Liver (tissue), 9 donors: ENCODE data around the gene MAST2. TPM values are rescaled to one million over a fixed set of nuclear protein-coding genes. Genes with fewer than 3 reads are reported as not detected.

Experiments
- DNase-seq: peaks from one replicate; pipeline ENCODE4 v3.0.0-alpha.2; 2017; ENCODE audit warnings: low spot score
- H3K27ac ChIP-seq, 2 donors: one replicate each; pipeline ENCODE4 v1.7.0; 2013; ENCODE audit warnings: inconsistent platforms in 2 of 2, low read length in 2 of 2, control low read depth in 1 of 2, low read depth in 1 of 2, mild to moderate bottlenecking in 1 of 2
- H3K27me3 ChIP-seq, 4 donors: one replicate each; pipeline versions ENCODE4 v1.6.1 to v1.7.0; 2013; ENCODE audit warnings: low read length in 3 of 4, inconsistent platforms in 1 of 4, mild to moderate bottlenecking in 1 of 4, moderate library complexity in 1 of 4; ENCODE audit not compliant: control insufficient read depth in 4 of 4, insufficient read depth in 4 of 4
- H3K36me3 ChIP-seq, 4 donors: one replicate each; pipeline versions ENCODE4 v1.6.1 to v1.7.0; 2013; ENCODE audit warnings: low read length in 3 of 4, mild to moderate bottlenecking in 3 of 4, low read depth in 1 of 4, moderate library complexity in 1 of 4; ENCODE audit not compliant: control insufficient read depth in 4 of 4, insufficient read depth in 3 of 4
- H3K4me1 ChIP-seq, 4 donors: one replicate each; pipeline versions ENCODE4 v1.6.1 to v1.7.0; 2013; ENCODE audit warnings: low read length in 3 of 4, mild to moderate bottlenecking in 3 of 4, moderate library complexity in 1 of 4; ENCODE audit not compliant: control insufficient read depth in 4 of 4, insufficient read depth in 4 of 4
- H3K4me3 ChIP-seq, 3 donors: one replicate each; pipeline versions ENCODE4 v1.6.1 to v1.7.0; 2013; ENCODE audit warnings: low read length in 3 of 3, control low read depth in 1 of 3, low read depth in 1 of 3, mild to moderate bottlenecking in 1 of 3
- H3K9ac ChIP-seq, 2 donors: one replicate each; pipeline ENCODE4 v1.7.0; 2013; ENCODE audit warnings: low read length in 2 of 2, mild to moderate bottlenecking in 2 of 2, moderate library complexity in 2 of 2, control low read depth in 1 of 2, low read depth in 1 of 2
- H3K9me3 ChIP-seq, 4 donors: one replicate each; pipeline versions ENCODE4 v1.6.1 to v1.7.0; 2013; ENCODE audit warnings: low read length in 3 of 4; ENCODE audit not compliant: control insufficient read depth in 4 of 4
- ATF3 ChIP-seq: IDR thresholded peaks from 2 replicates; pipeline ENCODE4 v1.6.1; 2016; ENCODE audit warnings: antibody characterized with exemption
- CTCF ChIP-seq: fragments of 150-350 bp; IDR thresholded peaks from 2 replicates; pipeline ENCODE4 v1.5.1; 2017; ENCODE audit warnings: improper control_type of control experiment, low read depth, low read length; ENCODE audit not compliant: missing input control
- EGR1 ChIP-seq, 2 donors: IDR thresholded peaks; 2 replicates each; pipeline ENCODE4 v1.6.1; 2016 to 2018; ENCODE audit warnings: antibody characterized with exemption in 2 of 2, low read depth in 2 of 2
- FOXA1 ChIP-seq: IDR thresholded peaks from 2 replicates; pipeline ENCODE4 v1.6.1; 2016; ENCODE audit warnings: antibody characterized with exemption
- FOXA2 ChIP-seq: IDR thresholded peaks from 2 replicates; pipeline ENCODE4 v1.6.1; 2016; ENCODE audit warnings: antibody characterized with exemption
- GABPA ChIP-seq, 2 donors: IDR thresholded peaks in 1 of 2; conservative IDR thresholded peaks in 1 of 2; 2 replicates each; pipeline ENCODE4 v1.6.1; 2016; ENCODE audit warnings: antibody characterized with exemption in 2 of 2, mild to moderate bottlenecking in 1 of 2, moderate library complexity in 1 of 2
- HNF4A ChIP-seq, 2 donors: conservative IDR thresholded peaks; 2 replicates each; pipeline ENCODE4 v1.6.1; 2016; ENCODE audit warnings: antibody characterized with exemption in 2 of 2, mild to moderate bottlenecking in 2 of 2
- HNF4G ChIP-seq: IDR thresholded peaks from 2 replicates; pipeline ENCODE4 v1.6.1; 2016; ENCODE audit warnings: antibody characterized with exemption
- JUND ChIP-seq, 2 donors: IDR thresholded peaks; 2 replicates each; pipeline ENCODE4 v1.6.1; 2016; ENCODE audit warnings: antibody characterized with exemption in 2 of 2
- MAX ChIP-seq: IDR thresholded peaks from 2 replicates; pipeline ENCODE4 v1.6.1; 2016; ENCODE audit warnings: antibody characterized with exemption
- NR2F2 ChIP-seq: IDR thresholded peaks from 2 replicates; pipeline ENCODE4 v1.6.1; 2016; ENCODE audit warnings: antibody characterized with exemption
- RAD21 ChIP-seq, 2 donors: IDR thresholded peaks; 2 replicates each; pipeline ENCODE4 v1.6.1; 2016; ENCODE audit warnings: antibody characterized with exemption in 2 of 2, mild to moderate bottlenecking in 2 of 2
- RXRA ChIP-seq, 2 donors: IDR thresholded peaks; 2 replicates each; pipeline ENCODE4 v1.6.1; 2017 to 2018; ENCODE audit warnings: antibody characterized with exemption in 2 of 2, mild to moderate bottlenecking in 1 of 2
- SP1 ChIP-seq: IDR thresholded peaks from 2 replicates; pipeline ENCODE4 v1.6.1; 2018; ENCODE audit warnings: antibody characterized with exemption, mild to moderate bottlenecking
- TAF1 ChIP-seq: conservative IDR thresholded peaks from 2 replicates; pipeline ENCODE4 v1.6.1; 2016; ENCODE audit warnings: antibody characterized with exemption, mild to moderate bottlenecking
- YY1 ChIP-seq: IDR thresholded peaks from 2 replicates; pipeline ENCODE4 v1.6.1; 2016; ENCODE audit warnings: antibody characterized with exemption, mild to moderate bottlenecking
- WGBS: extraction: QIAGEN DNeasy Blood & Tissue Kit; methylation state at CpG from one replicate; pipeline ENCODE4 v1.1.7; 2013; 5-methylcytosine and 5-hydroxymethylcytosine counted together
- polyA plus RNA-seq, 2 donors: library from polyadenylated mRNA; stranded (reverse) in 1 of 2; unstranded in 1 of 2; fragments of 200-250 nt in 1 of 2; fragments of >200 nt in 1 of 2; fragmentation: Nextera tagmentation in 1 of 2; extraction: Ambion mirVana in 1 of 2; gene quantifications; one replicate each; pipeline versions ENCODE4 v1.2.1 to v1.2.3, GENCODE V29; 2013 to 2015
- total RNA-seq, 2 donors: library from RNA; depleted of rRNA; stranded (reverse); fragments of >200 nt; gene quantifications; one replicate each; pipeline ENCODE4 v1.2.3, GENCODE V29; 2014
- TF ChIP-seq, protein P1 (sequence below): IDR thresholded peaks from 2 replicates; pipeline ENCODE4 v1.6.1; 2016; ENCODE audit warnings: antibody characterized with exemption
- TF ChIP-seq, protein P2 (sequence below): IDR thresholded peaks from 2 replicates; pipeline ENCODE4 v1.6.1; 2016; ENCODE audit warnings: antibody characterized with exemption, mild to moderate bottlenecking
- donor health status: healthy.
- donor health status: healthy.
- donor health status: healthy.
- donor health status: healthy.
- donor health status: healthy.

The MAST2 gene
- total and polyA plus RNA-seq, 4 donors = 4.8 to 9.6 (median 5.7) TPM

GRCh38 chr1:46027788-46028573, 224.6 kb downstream of the MAST2 start:
- no peak for DNase-seq
- Histone ChIP-seq H3K9ac (no peak overlapping the region), H3K36me3 (peaks cover 0 to 34% (median 4%) of the 10 kb centered on the region in 4 donors), H3K4me3 (no peak overlapping the region), H3K27me3 (no peaks in the 10 kb centered on the region), H3K9me3 (no peaks in the 10 kb centered on the region), H3K4me1 (no peaks in the 10 kb centered on the region), H3K27ac (no peak overlapping the region)
- TF ChIP-seq HNF4G (no peak), FOXA2 (no peak), ATF3 (no peak), FOXA1 (no peak), YY1 (no peak), NR2F2 (no peak), SP1 (no peak), RXRA (IDR thresholded peaks at IDR 0.05) (no peak), TAF1 (no peak), MAX (no peak), HNF4A (conservative IDR thresholded peaks at IDR 0.05) (no peak), RAD21 (IDR thresholded peaks at IDR 0.05) (no peak), GABPA (IDR thresholded peaks at IDR 0.05 in 1 of 2, conservative IDR thresholded peaks at IDR 0.05 in 1 of 2) (no peak), JUND (IDR thresholded peaks at IDR 0.05) (no peak), EGR1 (IDR thresholded peaks at IDR 0.05; ENCODE audit: low read depth in 2 of 2) (no peak), CTCF (no peak)
- TF ChIP-seq, protein P1, sequence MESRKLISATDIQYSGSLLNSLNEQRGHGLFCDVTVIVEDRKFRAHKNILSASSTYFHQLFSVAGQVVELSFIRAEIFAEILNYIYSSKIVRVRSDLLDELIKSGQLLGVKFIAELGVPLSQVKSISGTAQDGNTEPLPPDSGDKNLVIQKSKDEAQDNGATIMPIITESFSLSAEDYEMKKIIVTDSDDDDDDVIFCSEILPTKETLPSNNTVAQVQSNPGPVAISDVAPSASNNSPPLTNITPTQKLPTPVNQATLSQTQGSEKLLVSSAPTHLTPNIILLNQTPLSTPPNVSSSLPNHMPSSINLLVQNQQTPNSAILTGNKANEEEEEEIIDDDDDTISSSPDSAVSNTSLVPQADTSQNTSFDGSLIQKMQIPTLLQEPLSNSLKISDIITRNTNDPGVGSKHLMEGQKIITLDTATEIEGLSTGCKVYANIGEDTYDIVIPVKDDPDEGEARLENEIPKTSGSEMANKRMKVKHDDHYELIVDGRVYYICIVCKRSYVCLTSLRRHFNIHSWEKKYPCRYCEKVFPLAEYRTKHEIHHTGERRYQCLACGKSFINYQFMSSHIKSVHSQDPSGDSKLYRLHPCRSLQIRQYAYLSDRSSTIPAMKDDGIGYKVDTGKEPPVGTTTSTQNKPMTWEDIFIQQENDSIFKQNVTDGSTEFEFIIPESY = no peak
- TF ChIP-seq, protein P2, sequence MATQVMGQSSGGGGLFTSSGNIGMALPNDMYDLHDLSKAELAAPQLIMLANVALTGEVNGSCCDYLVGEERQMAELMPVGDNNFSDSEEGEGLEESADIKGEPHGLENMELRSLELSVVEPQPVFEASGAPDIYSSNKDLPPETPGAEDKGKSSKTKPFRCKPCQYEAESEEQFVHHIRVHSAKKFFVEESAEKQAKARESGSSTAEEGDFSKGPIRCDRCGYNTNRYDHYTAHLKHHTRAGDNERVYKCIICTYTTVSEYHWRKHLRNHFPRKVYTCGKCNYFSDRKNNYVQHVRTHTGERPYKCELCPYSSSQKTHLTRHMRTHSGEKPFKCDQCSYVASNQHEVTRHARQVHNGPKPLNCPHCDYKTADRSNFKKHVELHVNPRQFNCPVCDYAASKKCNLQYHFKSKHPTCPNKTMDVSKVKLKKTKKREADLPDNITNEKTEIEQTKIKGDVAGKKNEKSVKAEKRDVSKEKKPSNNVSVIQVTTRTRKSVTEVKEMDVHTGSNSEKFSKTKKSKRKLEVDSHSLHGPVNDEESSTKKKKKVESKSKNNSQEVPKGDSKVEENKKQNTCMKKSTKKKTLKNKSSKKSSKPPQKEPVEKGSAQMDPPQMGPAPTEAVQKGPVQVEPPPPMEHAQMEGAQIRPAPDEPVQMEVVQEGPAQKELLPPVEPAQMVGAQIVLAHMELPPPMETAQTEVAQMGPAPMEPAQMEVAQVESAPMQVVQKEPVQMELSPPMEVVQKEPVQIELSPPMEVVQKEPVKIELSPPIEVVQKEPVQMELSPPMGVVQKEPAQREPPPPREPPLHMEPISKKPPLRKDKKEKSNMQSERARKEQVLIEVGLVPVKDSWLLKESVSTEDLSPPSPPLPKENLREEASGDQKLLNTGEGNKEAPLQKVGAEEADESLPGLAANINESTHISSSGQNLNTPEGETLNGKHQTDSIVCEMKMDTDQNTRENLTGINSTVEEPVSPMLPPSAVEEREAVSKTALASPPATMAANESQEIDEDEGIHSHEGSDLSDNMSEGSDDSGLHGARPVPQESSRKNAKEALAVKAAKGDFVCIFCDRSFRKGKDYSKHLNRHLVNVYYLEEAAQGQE = no peak
- 95% methylated on average over 8 of the region's 8 CpGs for WGBS
